ENCODE results near the gene GMDS.

Gene GMDS

DNA sequence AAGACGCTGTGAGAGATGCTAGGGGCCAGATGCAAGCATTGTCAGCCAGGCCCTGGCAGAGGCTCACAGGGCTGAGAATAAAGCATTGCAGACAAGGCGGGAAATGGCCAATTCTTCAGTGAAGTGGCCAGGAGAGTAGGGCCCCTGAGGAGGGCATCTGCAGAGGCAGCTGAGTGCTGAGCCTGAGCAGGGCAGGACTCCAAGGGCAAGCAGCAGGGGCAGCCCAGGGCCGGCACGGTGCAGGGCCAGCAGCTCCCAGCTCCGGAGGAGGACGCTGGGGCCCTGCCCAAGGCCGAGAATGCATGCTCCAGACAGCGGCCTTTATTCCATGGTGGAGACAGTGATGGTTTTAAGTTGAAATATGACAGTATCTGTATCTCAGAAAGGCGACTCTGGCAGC lies 330.2 kb downstream of the GMDS start:
- TF ChIP-seq CSDC2 (CRISPR knock-in tag; IDR thresholded peaks at IDR 0.05) (no peak), ZFP30 (CRISPR knock-in tag; IDR thresholded peaks at IDR 0.05) (no peak), BACH2 (CRISPR knock-in tag; IDR thresholded peaks at IDR 0.05; ENCODE audit: borderline replicate concordance) (no peak), ZNF70 (CRISPR knock-in tag; IDR thresholded peaks at IDR 0.05) (no peak), OSR1 (CRISPR knock-in tag; IDR thresholded peaks at IDR 0.05) (no peak), ARNTL (CRISPR knock-in tag; IDR thresholded peaks at IDR 0.05; ENCODE audit: borderline replicate concordance, low read depth) (no peak), GLIS3 (CRISPR knock-in tag; IDR thresholded peaks at IDR 0.05) (no peak), ESRRG (CRISPR knock-in tag; IDR thresholded peaks at IDR 0.05) (no peak), ZFP3 (CRISPR knock-in tag; IDR thresholded peaks at IDR 0.05) (no peak)
- TF ChIP-seq, protein P1, sequence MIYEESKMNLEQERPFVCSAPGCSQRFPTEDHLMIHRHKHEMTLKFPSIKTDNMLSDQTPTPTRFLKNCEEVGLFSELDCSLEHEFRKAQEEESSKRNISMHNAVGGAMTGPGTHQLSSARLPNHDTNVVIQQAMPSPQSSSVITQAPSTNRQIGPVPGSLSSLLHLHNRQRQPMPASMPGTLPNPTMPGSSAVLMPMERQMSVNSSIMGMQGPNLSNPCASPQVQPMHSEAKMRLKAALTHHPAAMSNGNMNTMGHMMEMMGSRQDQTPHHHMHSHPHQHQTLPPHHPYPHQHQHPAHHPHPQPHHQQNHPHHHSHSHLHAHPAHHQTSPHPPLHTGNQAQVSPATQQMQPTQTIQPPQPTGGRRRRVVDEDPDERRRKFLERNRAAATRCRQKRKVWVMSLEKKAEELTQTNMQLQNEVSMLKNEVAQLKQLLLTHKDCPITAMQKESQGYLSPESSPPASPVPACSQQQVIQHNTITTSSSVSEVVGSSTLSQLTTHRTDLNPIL (CRISPR knock-in tag; IDR thresholded peaks at IDR 0.05; ENCODE audit: low read depth): no peak
- TF ChIP-seq, protein P2, sequence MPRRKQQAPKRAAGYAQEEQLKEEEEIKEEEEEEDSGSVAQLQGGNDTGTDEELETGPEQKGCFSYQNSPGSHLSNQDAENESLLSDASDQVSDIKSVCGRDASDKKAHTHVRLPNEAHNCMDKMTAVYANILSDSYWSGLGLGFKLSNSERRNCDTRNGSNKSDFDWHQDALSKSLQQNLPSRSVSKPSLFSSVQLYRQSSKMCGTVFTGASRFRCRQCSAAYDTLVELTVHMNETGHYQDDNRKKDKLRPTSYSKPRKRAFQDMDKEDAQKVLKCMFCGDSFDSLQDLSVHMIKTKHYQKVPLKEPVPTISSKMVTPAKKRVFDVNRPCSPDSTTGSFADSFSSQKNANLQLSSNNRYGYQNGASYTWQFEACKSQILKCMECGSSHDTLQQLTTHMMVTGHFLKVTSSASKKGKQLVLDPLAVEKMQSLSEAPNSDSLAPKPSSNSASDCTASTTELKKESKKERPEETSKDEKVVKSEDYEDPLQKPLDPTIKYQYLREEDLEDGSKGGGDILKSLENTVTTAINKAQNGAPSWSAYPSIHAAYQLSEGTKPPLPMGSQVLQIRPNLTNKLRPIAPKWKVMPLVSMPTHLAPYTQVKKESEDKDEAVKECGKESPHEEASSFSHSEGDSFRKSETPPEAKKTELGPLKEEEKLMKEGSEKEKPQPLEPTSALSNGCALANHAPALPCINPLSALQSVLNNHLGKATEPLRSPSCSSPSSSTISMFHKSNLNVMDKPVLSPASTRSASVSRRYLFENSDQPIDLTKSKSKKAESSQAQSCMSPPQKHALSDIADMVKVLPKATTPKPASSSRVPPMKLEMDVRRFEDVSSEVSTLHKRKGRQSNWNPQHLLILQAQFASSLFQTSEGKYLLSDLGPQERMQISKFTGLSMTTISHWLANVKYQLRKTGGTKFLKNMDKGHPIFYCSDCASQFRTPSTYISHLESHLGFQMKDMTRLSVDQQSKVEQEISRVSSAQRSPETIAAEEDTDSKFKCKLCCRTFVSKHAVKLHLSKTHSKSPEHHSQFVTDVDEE (CRISPR knock-in tag; IDR thresholded peaks at IDR 0.05): no peak
- TF ChIP-seq, protein P3, sequence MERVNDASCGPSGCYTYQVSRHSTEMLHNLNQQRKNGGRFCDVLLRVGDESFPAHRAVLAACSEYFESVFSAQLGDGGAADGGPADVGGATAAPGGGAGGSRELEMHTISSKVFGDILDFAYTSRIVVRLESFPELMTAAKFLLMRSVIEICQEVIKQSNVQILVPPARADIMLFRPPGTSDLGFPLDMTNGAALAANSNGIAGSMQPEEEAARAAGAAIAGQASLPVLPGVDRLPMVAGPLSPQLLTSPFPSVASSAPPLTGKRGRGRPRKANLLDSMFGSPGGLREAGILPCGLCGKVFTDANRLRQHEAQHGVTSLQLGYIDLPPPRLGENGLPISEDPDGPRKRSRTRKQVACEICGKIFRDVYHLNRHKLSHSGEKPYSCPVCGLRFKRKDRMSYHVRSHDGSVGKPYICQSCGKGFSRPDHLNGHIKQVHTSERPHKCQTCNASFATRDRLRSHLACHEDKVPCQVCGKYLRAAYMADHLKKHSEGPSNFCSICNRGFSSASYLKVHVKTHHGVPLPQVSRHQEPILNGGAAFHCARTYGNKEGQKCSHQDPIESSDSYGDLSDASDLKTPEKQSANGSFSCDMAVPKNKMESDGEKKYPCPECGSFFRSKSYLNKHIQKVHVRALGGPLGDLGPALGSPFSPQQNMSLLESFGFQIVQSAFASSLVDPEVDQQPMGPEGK (CRISPR knock-in tag; IDR thresholded peaks at IDR 0.05; ENCODE audit: borderline replicate concordance): no peak
- TF ChIP-seq, protein P4, sequence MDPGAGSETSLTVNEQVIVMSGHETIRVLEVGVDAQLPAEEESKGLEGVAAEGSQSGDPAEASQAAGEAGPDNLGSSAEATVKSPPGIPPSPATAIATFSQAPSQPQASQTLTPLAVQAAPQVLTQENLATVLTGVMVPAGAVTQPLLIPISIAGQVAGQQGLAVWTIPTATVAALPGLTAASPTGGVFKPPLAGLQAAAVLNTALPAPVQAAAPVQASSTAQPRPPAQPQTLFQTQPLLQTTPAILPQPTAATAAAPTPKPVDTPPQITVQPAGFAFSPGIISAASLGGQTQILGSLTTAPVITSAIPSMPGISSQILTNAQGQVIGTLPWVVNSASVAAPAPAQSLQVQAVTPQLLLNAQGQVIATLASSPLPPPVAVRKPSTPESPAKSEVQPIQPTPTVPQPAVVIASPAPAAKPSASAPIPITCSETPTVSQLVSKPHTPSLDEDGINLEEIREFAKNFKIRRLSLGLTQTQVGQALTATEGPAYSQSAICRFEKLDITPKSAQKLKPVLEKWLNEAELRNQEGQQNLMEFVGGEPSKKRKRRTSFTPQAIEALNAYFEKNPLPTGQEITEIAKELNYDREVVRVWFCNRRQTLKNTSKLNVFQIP (CRISPR knock-in tag; IDR thresholded peaks at IDR 0.05; ENCODE audit: borderline replicate concordance, low read depth): no peak

DNA sequence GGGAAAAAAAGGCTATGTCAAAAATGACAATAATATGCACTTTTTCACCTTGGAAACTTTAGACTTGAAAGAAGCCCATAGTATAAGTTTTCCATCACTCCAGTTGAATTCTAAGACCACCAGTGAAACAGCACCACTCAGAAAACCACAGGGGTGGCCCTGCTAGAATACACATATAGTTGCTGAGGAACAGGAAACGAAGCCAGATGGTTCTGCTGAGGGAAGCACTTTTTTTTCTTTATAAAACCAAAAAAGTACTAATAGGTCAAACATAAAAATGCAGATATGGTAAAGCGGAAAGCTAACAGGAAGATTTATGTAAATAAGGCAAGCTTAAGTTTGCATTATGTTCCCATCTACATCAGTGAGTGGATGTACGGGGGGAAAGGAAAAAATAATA lies 331.8 kb downstream of the GMDS start:
- no peak for ATAC-seq
- no peak for TF ChIP-seq ZNF8 (CRISPR knock-in tag; IDR thresholded peaks at IDR 0.05)
- TF ChIP-seq ZNF70 (CRISPR knock-in tag; IDR thresholded peaks at IDR 0.05): no peak
- TF ChIP-seq, protein P5, sequence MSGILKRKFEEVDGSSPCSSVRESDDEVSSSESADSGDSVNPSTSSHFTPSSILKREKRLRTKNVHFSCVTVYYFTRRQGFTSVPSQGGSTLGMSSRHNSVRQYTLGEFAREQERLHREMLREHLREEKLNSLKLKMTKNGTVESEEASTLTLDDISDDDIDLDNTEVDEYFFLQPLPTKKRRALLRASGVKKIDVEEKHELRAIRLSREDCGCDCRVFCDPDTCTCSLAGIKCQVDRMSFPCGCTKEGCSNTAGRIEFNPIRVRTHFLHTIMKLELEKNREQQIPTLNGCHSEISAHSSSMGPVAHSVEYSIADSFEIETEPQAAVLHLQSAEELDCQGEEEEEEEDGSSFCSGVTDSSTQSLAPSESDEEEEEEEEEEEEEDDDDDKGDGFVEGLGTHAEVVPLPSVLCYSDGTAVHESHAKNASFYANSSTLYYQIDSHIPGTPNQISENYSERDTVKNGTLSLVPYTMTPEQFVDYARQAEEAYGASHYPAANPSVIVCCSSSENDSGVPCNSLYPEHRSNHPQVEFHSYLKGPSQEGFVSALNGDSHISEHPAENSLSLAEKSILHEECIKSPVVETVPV (CRISPR knock-in tag; IDR thresholded peaks at IDR 0.05): no peak

More for the DNA sequence above, 330.2 kb downstream of the GMDS start:
- ATAC-seq: no peak

DNA sequence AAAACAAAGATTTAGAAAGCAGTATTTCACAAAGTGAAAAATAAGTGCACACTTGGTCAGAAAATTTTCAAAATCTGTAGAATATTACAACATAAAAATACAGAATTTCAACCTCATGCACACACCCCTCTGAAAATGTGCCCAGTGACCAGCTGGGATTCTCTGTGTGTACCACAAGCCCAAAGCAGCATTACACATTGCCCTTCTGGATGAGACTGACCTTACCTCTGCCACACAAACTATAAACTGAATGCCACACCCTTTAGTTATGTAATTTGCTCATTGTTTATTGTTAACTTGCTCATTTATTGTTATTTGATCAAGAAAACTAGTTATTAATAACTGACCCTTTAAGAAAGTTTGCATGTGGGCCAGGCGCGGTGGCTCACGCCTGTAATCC lies 332.7 kb downstream of the GMDS start:
- ATAC-seq: no peak
- TF ChIP-seq ZNF565 (CRISPR knock-in tag; conservative IDR thresholded peaks at IDR 0.05; ENCODE audit: low read depth) (no peak), ESRRG (CRISPR knock-in tag; IDR thresholded peaks at IDR 0.05) (no peak), CSDC2 (CRISPR knock-in tag; IDR thresholded peaks at IDR 0.05) (no peak), RARB (CRISPR knock-in tag; IDR thresholded peaks at IDR 0.05) (no peak), ZNF70 (CRISPR knock-in tag; IDR thresholded peaks at IDR 0.05) (no peak), TOX (CRISPR knock-in tag; IDR thresholded peaks at IDR 0.05; ENCODE audit: borderline replicate concordance) (no peak)
- TF ChIP-seq, protein P1 (CRISPR knock-in tag; IDR thresholded peaks at IDR 0.05; ENCODE audit: low read depth): no peak
- TF ChIP-seq, protein P4 (CRISPR knock-in tag; IDR thresholded peaks at IDR 0.05; ENCODE audit: borderline replicate concordance, low read depth): no peak
- TF ChIP-seq, protein P3 (CRISPR knock-in tag; IDR thresholded peaks at IDR 0.05; ENCODE audit: borderline replicate concordance): no peak

All from SK-N-SH treated with all-trans-retinoic acid at 6 μM for 48 hours (cell line).